Psoas muscle (tissue), 8 donors: ENCODE measurements around the gene DHRS1. TPM values are rescaled to one million over a fixed set of nuclear protein-coding genes. Genes with fewer than 3 reads are reported as not detected.

Experiments
- ATAC-seq, 4 donors: fragments of 200-7000 bp; cut with Tn5 transposase; one replicate each; pipeline ENCODE4 v1.9.1; 2020; ENCODE audit warnings: moderate library complexity in 3 of 4, mild to moderate bottlenecking in 2 of 4
- DNase-seq, 2 donors: peaks; one replicate each; pipeline ENCODE4 v3.0.0-alpha.2; 2020
- H3K27ac ChIP-seq: fragments of 200-600 bp; one replicate; pipeline ENCODE4 v1.8.0; 2022
- H3K27me3 ChIP-seq, 3 donors: fragments of 200-600 bp in 1 of 3; one replicate each; pipeline versions ENCODE4 v1.6.1 to v1.8.0; 2013 to 2022; ENCODE audit warnings: low read length in 2 of 3, mild to moderate bottlenecking in 2 of 3, moderate library complexity in 1 of 3; ENCODE audit not compliant: insufficient read depth in 3 of 3
- H3K36me3 ChIP-seq, 2 donors: fragments of 200-600 bp in 1 of 2; one replicate each; pipeline versions ENCODE4 v1.6.1 to v1.8.0; 2013 to 2022; ENCODE audit warnings: low read depth in 1 of 2, mild to moderate bottlenecking in 1 of 2, moderate library complexity in 1 of 2; ENCODE audit not compliant: insufficient read depth in 1 of 2
- H3K4me1 ChIP-seq: fragments of 200-600 bp; one replicate; pipeline ENCODE4 v1.8.0; 2022
- H3K4me3 ChIP-seq: fragments of 200-600 bp; one replicate; pipeline ENCODE4 v1.8.0; 2022; ENCODE audit warnings: mild to moderate bottlenecking
- H3K9me3 ChIP-seq: fragments of 200-600 bp; one replicate; pipeline ENCODE4 v1.8.0; 2022
- WGBS, 3 donors: extraction: QIAGEN DNeasy Blood & Tissue Kit; methylation state at CpG; one replicate each; pipeline versions ENCODE4 v1.1.6 to v1.1.7; 2013; 5-methylcytosine and 5-hydroxymethylcytosine counted together
- intact Hi-C, 2 donors: fragments of 100-400 bp; cut with DNase I; formaldehyde crosslinking; loops; one replicate each; pipeline versions ENCODE4 v1.11.0 to v1.14.2; 2022
- polyA plus RNA-seq, 3 donors: library from polyadenylated mRNA; stranded (reverse); fragments of 200-250 nt; gene quantifications; one replicate each; pipeline ENCODE4 v1.2.3, GENCODE V29; 2013
- total RNA-seq, 4 donors: library from RNA; stranded (reverse); fragmentation: NEBNext Ultra II Directional in 2 of 4; extraction: Animal tissue kit (Norgen Biotek cat#: 25700) in 2 of 4; gene quantifications; one replicate each; pipeline versions ENCODE4 v1.2.1 to v1.2.4, GENCODE V29; 2021 to 2023
- TF ChIP-seq, protein P1 (sequence below): fragments of 200-600 bp; IDR thresholded peaks from one replicate; pipeline ENCODE4 v1.8.0; 2022; ENCODE audit warnings: antibody characterized with exemption
- donor health status: healthy with polysubstance abuse.
- donor health status: DM: no; HTN: no; CAD: no; lungs with moderate emphysema.
- donor health status: Bipolar disorder and iron deficiency.
- donor health status: healthy.
- donor health status: DM: yes; HTN: yes; CAD: no.
- donor health status: DM: no; HTN: no; CAD: no.
- donor health status: DM: no; HTN: no; CAD: no.
- donor health status: DM: yes; HTN: yes; CAD: no.

Gene DHRS1
- total and polyA plus RNA-seq, 7 donors = 1.5 to 6.4 (median 3.1) TPM

DNA sequence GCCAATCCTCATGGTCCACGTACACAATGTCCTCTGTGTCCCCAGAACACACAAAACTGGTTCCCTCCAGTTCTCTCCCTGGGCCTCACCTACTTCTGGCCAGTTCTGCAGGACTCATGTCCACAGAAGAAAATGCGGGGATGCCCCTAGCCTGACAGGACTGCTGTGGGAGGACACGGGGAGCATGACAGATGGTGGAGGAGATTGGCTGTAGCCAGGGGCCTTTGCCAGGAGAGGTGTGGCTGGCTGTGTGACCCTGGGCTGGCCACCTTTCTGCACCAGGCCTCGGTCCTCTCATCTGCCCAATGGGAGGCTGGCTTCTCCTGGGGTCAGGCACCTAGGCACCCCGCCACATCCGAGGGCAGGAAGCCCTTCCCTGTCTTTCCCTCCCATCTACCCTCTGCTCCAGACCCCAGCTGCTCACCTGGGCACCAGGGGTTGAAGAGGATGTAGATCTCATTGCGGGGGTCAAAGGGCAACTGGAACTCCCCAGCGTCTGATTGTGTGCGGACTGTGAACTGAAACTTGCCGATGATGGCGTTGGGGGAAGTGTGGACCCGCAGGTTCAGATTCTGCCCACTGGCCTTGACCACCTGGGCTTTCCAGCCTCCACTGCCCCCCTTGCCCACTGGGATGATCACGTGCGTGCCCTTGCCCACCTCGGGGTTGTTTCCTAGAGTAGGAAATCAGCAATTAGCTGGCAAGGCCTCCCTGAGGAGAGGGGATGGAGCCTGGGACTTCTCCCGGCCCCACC lies 39.4 kb downstream of the DHRS1 start:
- TF ChIP-seq, protein P1, sequence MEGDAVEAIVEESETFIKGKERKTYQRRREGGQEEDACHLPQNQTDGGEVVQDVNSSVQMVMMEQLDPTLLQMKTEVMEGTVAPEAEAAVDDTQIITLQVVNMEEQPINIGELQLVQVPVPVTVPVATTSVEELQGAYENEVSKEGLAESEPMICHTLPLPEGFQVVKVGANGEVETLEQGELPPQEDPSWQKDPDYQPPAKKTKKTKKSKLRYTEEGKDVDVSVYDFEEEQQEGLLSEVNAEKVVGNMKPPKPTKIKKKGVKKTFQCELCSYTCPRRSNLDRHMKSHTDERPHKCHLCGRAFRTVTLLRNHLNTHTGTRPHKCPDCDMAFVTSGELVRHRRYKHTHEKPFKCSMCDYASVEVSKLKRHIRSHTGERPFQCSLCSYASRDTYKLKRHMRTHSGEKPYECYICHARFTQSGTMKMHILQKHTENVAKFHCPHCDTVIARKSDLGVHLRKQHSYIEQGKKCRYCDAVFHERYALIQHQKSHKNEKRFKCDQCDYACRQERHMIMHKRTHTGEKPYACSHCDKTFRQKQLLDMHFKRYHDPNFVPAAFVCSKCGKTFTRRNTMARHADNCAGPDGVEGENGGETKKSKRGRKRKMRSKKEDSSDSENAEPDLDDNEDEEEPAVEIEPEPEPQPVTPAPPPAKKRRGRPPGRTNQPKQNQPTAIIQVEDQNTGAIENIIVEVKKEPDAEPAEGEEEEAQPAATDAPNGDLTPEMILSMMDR = no peak
- no peak for ATAC-seq
- Histone ChIP-seq H3K27ac (no peak overlapping the region), H3K4me1 (no peaks in the 10 kb centered on the region), H3K27me3 (no peaks in the 10 kb centered on the region), H3K36me3 (peaks cover 0 to under 1% of the 10 kb centered on the region in 2 donors), H3K4me3 (no peak overlapping the region), H3K9me3 (no peaks in the 10 kb centered on the region)
- 79 to 84% (median 82%) methylated on average over 15 to 16 of the region's 16 CpGs for WGBS, 3 donors
- no peak for DNase-seq
- intact Hi-C loops = no loop called here

DNA sequence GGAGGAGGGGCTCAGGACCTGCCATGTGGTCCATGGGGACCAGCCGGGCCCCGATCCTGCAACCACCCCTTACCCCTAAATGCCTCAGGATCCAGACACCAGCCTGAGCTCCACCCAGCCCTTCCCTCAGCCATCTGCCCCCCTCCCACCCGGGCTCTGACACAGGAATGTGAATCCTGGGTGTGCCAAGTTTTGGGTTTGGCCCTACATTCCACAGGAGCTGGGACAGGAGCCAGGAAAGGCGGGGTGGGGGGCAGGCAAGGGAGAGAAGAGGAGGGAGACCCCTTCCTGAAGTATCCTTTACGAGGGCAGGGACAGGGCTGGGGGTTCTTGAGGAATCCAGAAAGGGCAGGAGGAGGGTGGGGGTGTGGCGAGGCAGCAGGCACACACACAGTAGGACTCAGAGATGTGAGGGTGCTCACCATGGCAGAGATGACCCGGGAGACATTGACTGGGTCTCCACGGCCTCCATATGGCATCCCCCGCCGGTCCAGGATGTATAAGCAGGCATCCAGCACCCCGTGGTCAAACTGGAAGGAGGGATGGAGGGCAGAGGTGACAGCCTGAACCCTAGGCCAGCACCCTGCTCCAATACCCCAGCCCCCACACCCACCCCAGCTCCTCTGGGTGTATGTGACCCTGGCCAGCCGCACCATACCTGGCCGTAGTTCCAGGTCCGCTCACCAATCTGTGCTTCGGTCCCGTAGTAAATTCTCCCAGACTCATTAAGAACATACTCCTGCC lies 40.1 kb downstream of the DHRS1 start:
- no peaks in the 10 kb centered on the region for H3K36me3 ChIP-seq
- H3K27me3 ChIP-seq = no peaks in the 10 kb centered on the region
- no peaks in the 10 kb centered on the region for H3K4me1 ChIP-seq
- intact Hi-C loops = no loop called here
- no peak overlapping the region for H3K27ac ChIP-seq
- TF ChIP-seq, protein P1 = no peak
- WGBS, 3 donors = 61 to 67% (median 66%) methylated on average over 16 of the region's 16 CpGs
- H3K9me3 ChIP-seq = no peaks in the 10 kb centered on the region
- ATAC-seq = peak in 1 of 4 donors; percentile 15
- no peak for DNase-seq
- no peak overlapping the region for H3K4me3 ChIP-seq

DNA sequence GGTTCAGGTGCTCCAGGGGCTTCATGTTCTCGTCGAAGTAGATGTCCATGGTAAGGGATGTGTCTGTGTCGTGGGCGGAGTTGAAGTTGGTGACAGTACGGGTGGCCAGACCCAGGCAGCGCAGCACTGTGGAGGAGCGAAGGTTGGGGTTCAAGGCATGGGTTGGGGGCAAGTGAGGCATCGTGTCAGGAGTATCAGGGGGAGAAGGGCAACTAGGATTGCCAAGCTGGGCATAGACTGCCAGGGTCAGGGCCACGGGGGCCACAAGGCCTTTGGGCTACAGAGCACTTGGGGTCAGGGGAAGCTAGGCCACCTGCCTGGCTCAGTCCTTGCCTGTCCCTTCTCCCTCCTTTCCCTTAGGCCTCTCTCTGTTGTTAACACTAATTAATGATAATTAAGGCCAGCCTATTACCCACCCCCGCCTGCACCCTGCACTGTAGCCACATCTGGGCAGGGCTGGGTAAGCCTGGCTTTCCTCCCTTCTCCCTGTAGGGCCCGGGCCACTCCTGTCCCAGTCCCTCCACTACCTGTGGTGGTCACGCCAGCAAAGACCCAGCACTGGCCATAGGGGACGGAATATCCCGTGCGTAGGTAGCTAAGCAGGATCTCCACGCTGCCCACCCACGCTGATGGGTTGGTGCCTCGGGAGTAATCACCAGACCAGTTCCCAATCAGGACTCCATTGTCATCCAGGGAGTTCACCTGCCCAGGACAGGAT lies 40.9 kb downstream of the DHRS1 start:
- WGBS, 3 donors = 85 to 89% (median 88%) methylated on average over 18 of the region's 18 CpGs
- TF ChIP-seq, protein P1 = no peak

DNA sequence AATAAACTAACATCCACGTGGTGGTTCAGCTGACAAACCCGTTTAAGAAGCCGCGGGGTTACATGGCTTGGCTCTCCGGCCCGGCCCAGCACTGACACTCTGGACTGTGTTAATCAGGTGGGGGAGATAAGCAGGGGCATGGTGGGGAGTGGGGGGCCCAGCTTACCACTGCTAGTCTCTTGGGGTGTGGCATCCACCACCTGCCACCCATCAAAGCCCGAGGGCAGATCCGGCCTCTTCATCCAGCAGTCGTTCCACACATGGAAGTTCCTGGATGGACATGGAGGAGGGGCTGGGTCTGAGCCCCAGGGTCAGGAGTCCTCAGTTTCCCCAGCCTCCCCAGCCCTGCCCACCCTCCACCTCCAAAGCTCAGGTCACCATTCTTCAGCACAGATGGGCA lies 41.5 kb downstream of the DHRS1 start:
- H3K4me1 ChIP-seq = no peaks in the 10 kb centered on the region
- H3K27me3 ChIP-seq = no peaks in the 10 kb centered on the region
- intact Hi-C loops = no loop called here
- no peak overlapping the region for H3K27ac ChIP-seq
- H3K9me3 ChIP-seq = no peaks in the 10 kb centered on the region
- no peaks in the 10 kb centered on the region for H3K36me3 ChIP-seq
- no peak for ATAC-seq
- 83 to 86% (median 86%) methylated on average over 9 of the region's 9 CpGs for WGBS, 3 donors
- DNase-seq = no peak
- H3K4me3 ChIP-seq = no peak overlapping the region
- TF ChIP-seq, protein P1 = no peak

More for the DNA sequence above, 40.9 kb downstream of the DHRS1 start:
- Histone ChIP-seq H3K36me3 (no peaks in the 10 kb centered on the region), H3K27ac (no peak overlapping the region), H3K27me3 (no peaks in the 10 kb centered on the region), H3K9me3 (no peaks in the 10 kb centered on the region), H3K4me1 (no peaks in the 10 kb centered on the region), H3K4me3 (no peak overlapping the region)
- no peak for DNase-seq
- intact Hi-C loops = no loop called here
- ATAC-seq = peak in 1 of 4 donors; percentile 16
